Activated CD4-positive, alpha-beta T cell treated with anti-CD3 and anti-CD28 coated beads, Interleukin-2, Interleukin-4, amounts not matched to agents 100 ng/mL and 50 ng/mL, durations not matched to agents 16 hours and 8 hours (primary cell): ENCODE results near the gene ALDH3A1.

Experiments
- DNase-seq: peaks from one replicate; pipeline ENCODE4 v3.0.0-alpha.2; 2020; ENCODE audit warnings: low spot score

Gene ALDH3A1

GRCh38 chr17:19719355-19720209 is 28.5 kb downstream of the ALDH3A1 start:
- DNase-seq = no peak

- no peak for DNase-seq
These were observed 29.3 kb downstream of the ALDH3A1 start for GRCh38 chr17:19718613-19719354.

DNA sequence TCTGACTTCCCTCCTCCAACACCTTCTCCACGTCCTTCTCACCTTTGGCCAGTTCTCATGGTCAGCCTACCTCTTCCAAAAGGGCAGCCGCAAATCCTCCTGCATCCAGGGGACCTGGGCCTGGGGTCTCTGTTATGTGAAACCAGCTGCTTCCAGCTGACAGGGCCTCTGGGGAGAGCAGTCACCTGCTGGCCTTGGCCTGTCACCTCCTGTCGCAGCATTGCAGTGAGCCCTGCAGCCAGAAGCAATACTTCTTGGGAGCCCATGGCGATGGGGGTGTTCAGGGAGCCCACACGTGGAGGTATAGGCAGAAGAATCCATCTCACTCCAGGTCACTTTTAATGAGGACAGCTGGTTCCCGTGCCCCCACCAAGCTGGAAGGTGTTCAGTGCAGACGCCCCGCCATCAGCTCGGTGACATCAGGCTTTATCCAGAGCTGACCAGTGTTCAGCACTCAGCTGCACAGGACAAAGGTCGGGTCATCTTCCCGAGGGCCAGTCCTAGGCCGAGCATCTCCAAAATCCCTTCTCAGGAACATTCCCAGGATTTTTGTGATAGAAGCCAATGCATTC is 30.0 kb downstream of the ALDH3A1 start:
- no peak for DNase-seq

- no peak for DNase-seq
These were observed 30.6 kb downstream of the ALDH3A1 start for GRCh38 chr17:19717411-19717908.

- no peak for DNase-seq
These were observed 31.1 kb downstream of the ALDH3A1 start for GRCh38 chr17:19717031-19717360.

GRCh38 chr17:19716108-19717030 is 31.7 kb downstream of the ALDH3A1 start, which contains the start of gene SLC47A2:
Gene SLC47A2, minus strand, starts transcription at chr17:19716584. Its CDS starts 29 bp downstream, at chr17:19716555.
- no peak for DNase-seq

- no peak for DNase-seq
These were observed 33.3 kb downstream of the ALDH3A1 start for GRCh38 chr17:19714542-19715411.

- DNase-seq = no peak
These were observed 34.2 kb downstream of the ALDH3A1 start for GRCh38 chr17:19713901-19714361.

- no peak for DNase-seq
These were observed 34.6 kb downstream of the ALDH3A1 start for GRCh38 chr17:19713462-19713861.

DNA sequence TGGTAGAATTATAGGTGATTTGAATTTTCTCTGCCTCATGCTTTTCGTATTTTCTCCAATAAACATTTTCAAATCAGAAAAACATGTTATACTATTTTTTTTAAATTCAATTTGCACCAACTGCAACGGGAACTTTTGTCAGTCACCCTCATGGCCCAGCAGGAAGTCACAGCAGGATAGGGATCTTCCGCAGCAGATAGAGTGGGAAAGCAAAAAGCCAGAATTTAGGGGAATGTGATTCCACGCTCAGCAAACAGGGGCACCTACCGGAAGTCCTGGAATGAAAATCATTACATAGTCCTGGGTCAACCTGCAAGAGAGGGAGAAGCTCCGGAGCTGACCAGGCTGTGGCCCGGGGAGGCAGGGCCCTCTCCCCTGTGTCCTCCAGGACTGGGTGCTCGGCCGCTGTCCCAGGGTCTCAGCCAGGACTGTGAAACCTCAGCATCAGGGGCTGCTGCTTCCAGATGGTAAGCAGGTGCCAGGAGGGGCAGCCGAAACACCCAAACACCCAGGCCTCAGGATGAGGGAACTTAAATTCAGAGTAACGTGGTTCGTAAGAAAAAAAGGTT is 35.6 kb downstream of the ALDH3A1 start:
- DNase-seq = no peak

DNA sequence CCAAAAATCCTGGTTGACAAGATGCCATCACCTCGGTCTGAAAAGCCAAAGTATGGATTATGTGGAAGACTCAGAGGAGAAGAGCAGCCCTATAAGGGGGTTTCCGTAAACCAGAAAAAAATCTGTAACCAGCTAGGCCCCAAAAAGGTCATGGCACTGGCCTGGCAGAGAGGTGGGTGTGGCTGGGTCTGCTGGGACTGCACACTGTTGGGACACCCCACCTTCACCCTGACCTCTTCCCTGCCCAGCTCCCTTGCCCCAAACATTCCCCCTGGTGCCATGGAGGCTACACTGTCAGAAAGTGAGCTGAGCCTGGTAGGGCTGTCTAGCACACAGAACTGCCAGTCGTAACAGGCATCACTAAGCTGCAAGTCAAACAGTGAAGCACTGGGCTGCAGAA is 38.3 kb downstream of the ALDH3A1 start:
- no peak for DNase-seq

DNA sequence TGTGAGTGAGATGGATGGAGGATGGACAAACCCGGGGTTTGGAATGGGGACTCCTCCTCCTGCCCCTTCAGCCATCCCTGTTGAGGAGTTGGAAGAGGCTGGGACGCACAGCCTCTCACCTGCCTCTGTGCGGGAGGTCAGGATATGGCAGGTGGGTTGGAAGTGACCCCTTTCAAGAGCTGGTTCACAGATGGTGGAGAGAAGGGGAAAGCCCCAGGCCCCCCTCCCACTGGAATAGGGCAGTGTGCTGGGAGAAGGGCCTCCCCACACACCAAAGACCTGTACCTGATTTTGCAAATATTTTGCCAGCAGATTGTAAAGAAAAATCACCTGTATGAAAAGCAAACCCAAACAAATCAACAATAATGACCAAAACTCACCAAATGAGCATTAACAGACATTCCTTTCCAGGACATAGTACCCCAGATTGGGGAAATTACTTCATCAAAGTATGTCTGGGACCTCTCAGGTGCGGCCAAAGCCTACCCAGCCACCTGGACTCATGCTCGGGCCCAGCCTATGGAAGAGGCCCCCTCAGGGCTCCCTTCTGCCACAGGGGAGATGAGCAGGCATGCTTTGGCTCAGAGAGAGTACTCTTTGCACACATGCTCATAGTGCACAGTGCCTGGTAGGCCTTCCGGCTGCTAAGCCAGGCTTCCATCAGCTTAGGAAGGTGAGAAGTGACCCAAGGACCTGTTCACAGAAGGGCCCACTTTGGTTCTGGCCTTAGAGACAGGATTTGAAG is 39.5 kb downstream of the ALDH3A1 start:
- no peak for DNase-seq

DNA sequence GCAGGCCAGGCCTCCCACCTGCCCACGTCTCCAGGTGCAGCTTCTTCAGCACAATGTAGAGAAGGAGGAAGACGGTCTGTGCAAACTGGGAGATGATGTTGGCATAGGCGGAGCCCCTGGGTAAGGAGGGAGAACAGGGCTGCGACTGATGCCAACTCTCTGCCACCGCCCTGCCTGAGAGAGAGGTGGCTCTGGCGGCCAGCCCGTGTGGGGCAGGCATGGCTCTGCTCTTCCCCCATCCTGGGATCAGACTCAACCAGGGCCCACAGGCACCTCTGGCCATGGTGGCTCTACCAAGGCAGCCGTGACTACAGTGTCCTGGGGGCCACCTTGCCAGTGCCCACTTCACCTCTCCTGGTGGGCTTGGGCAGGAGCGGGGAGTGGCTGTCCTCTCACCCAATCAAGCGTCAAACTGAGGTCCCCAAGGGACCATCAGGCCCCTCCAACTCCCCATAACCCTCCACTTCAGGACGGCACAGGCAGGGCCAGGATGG is 40.3 kb downstream of the ALDH3A1 start:
- no peak for DNase-seq

GRCh38 chr17:19706791-19707727 is 41.0 kb downstream of the ALDH3A1 start:
- DNase-seq = no peak

DNA sequence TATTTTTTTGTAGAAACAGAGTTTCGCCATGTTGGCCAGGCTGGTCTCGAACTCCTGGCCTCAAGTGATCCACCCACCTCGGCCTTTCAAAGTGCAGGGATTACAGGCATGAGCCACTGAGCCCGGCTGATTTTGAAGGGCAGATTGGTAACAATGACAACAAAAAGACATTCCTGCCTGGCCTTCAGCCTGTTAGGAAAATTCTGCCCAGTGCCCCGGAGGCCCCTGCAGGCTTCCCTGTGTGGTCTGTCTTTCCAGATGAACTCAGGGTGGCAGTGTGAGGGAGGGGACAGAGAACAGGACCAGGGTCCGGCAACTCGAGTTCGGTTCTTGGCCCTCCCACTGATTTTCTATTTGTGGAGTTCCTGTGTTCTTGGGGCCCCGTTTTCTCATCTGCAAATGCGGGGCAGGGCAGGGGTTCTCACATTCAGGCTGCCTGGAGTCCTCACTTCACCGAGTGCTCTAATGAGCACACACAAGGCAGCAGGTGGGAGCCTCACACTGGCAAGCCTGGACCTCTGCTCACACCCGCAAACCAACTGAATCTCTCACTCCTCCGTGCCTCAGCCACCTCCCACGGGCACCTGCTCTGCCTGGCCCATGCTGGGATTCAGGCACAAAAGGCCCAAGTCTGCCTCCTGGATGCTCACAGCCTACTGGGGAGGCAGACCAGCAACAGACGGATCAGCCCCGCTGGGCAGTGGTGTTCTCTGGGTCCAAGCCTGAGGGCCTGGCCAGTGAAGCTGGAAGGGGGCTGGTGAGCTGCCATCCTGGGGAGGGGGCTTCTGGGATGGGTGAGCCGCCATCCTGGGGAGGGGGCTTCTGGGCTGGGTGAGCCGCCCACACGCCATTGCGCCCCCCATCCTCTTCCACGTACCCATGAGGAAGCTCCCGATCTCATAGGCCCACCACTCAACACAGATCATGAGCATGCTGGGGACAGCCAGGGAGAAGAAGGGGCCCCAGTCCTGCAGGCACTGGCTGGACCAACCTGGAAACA is 42.0 kb downstream of the ALDH3A1 start:
- no peak for DNase-seq

DNA sequence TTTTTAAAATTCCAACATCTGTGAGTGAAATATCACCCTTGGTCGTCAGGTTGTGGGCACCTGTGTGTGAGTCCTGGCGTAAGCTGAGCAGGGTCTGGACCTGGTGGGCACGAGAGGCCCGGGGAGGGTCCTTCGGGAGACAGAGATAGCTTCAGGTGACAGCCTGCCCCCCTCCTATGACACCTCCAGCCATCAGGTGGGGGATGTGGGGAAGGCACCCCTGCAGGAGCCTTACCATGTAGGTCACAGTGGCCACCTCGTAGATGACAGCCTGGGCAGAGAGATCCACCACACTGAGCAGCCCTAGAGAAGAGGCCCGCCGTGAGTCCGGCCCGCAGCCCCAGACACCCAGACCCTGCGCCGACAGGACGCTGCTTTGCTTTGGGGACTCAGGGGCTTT is 42.9 kb downstream of the ALDH3A1 start:
- DNase-seq = no peak
